Subcutaneous abdominal adipose tissue (tissue), 5 donors: ENCODE results near the gene PTPRJ.

Source experiments
- H3K27ac ChIP-seq: one replicate; pipeline ENCODE4 v1.7.0; 2013; ENCODE audit warnings: low read depth, mild to moderate bottlenecking, inconsistent platforms, low read length, moderate library complexity
- H3K27me3 ChIP-seq, 5 donors: one replicate each; pipeline ENCODE4 v1.7.0; 2013; ENCODE audit warnings: low read length in 5 of 5, inconsistent platforms in 1 of 5; ENCODE audit not compliant: control insufficient read depth in 5 of 5, insufficient read depth in 4 of 5
- H3K36me3 ChIP-seq, 5 donors: one replicate each; pipeline ENCODE4 v1.7.0; 2013; ENCODE audit warnings: low read length in 5 of 5; ENCODE audit not compliant: control insufficient read depth in 5 of 5, insufficient read depth in 5 of 5
- H3K4me1 ChIP-seq, 5 donors: one replicate each; pipeline ENCODE4 v1.7.0; 2013; ENCODE audit warnings: low read length in 5 of 5, mild to moderate bottlenecking in 3 of 5, moderate library complexity in 1 of 5; ENCODE audit not compliant: control insufficient read depth in 5 of 5, insufficient read depth in 5 of 5
- H3K4me3 ChIP-seq, 5 donors: one replicate each; pipeline ENCODE4 v1.7.0; 2013; ENCODE audit warnings: low read length in 5 of 5, low read depth in 1 of 5
- H3K9ac ChIP-seq, 5 donors: one replicate each; pipeline ENCODE4 v1.7.0; 2013; ENCODE audit warnings: low read length in 5 of 5, mild to moderate bottlenecking in 4 of 5, moderate library complexity in 3 of 5
- H3K9me3 ChIP-seq, 5 donors: one replicate each; pipeline ENCODE4 v1.7.0; 2013; ENCODE audit warnings: low read length in 5 of 5; ENCODE audit not compliant: control insufficient read depth in 5 of 5
- donor health status: healthy.
- donor health status: healthy.
- donor health status: healthy.
- donor health status: healthy.
- donor health status: healthy.

The PTPRJ gene

DNA sequence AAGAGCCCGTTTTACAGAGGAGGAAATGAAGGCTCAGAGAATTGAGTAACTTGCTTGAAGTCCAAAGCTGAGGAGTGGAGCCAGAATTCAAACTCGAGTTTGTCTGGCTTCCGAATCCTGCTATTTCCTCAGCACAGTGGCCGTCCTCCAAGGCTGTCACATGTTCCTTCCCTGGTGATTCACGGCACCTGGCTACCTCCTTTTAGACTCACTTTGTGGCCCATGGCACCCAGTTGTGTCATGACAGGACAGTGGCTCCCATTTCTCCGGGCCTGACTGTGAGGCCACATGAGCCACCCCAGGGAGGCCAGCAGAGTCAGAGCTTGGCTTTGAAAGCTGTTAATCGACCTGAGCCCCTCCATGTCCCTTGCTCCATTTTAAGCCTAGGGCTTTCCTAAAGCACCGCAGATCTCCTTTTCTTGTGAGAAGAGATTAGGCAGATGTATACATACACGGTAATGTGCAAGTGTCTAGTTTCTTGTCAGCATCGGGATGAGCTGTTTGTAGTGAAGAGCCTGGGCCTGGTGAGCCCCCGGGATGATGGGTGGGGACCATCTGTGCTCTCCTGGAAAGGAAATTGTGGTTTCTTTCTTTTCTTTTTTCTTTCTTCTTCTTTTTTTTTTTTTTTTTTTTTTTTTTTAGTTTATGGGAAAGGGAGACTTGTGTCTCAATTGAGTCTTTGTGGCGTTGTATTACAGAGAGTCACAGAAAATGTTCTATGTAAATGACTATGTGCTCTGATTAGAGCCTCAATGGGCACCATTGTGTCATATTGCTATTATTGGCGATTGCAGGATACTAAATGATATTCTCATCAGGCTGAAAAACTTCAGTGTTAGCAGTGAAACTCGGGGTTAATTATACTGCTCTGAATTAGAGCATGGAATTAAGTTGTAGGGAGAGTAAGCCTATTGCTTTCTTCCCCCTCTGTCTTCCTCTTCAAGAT lies 54.8 kb downstream of the PTPRJ start:
- Histone ChIP-seq H3K9me3 (no peaks in the 10 kb centered on the region), H3K4me3 (no peak overlapping the region), H3K9ac (no peak overlapping the region), H3K27me3 (no peaks in the 10 kb centered on the region), H3K27ac (no peak overlapping the region), H3K4me1 (peaks cover 0 to 47% (median 42%) of the 10 kb centered on the region in 5 donors), H3K36me3 (no peaks in the 10 kb centered on the region)

DNA sequence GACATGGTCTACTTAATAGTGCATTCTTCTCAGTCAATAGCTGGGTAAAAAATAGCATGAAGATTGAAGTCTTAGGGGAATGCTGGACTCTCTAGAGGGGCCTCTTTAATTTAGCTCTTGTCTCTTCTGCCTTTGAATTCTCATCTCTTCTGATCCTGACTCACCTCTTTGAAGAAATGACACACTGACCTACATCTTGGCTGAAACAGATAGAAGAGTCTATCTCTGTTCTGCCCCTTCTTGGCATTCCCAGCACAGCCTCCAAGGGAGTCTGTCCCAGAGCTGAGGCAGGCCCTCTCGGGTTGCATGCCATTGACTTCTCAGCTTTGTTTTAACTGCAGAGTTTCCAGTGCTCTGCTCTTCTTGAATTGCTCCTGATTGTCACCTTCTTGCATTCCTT lies 55.7 kb downstream of the PTPRJ start:
- Histone ChIP-seq H3K4me3 (no peak overlapping the region), H3K9me3 (no peaks in the 10 kb centered on the region), H3K4me1 (peaks cover 0 to 42% (median 38%) of the 10 kb centered on the region in 5 donors), H3K27ac (no peak overlapping the region), H3K36me3 (no peaks in the 10 kb centered on the region), H3K27me3 (no peaks in the 10 kb centered on the region), H3K9ac (no peak overlapping the region)

DNA sequence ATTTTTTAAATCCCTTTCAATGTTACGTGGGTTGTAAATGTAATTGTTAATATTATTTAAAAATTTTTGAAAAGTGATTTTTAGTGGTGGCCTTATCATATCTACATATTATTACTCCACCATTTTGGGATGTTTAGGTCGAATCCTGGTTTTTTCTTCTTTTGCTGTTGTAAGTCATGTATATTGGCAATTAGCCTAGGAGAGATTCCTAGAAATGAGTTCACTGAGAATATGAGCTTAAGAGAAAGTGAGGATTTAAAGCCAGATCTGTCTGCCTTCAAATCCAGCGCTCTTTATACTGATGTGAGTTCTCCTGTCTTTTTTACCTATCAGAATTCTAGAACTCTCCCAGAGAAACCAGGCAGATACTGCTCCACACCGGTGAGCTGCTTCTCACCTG lies 56.1 kb downstream of the PTPRJ start:
- H3K36me3 ChIP-seq, result no peaks in the 10 kb centered on the region
- H3K4me1 ChIP-seq, result peaks cover 0 to 37% (median 34%) of the 10 kb centered on the region in 5 donors
- no peak overlapping the region for H3K27ac ChIP-seq
- H3K4me3 ChIP-seq, result no peak overlapping the region
- H3K9me3 ChIP-seq, result no peaks in the 10 kb centered on the region
- no peak overlapping the region for H3K9ac ChIP-seq
- no peaks in the 10 kb centered on the region for H3K27me3 ChIP-seq

DNA sequence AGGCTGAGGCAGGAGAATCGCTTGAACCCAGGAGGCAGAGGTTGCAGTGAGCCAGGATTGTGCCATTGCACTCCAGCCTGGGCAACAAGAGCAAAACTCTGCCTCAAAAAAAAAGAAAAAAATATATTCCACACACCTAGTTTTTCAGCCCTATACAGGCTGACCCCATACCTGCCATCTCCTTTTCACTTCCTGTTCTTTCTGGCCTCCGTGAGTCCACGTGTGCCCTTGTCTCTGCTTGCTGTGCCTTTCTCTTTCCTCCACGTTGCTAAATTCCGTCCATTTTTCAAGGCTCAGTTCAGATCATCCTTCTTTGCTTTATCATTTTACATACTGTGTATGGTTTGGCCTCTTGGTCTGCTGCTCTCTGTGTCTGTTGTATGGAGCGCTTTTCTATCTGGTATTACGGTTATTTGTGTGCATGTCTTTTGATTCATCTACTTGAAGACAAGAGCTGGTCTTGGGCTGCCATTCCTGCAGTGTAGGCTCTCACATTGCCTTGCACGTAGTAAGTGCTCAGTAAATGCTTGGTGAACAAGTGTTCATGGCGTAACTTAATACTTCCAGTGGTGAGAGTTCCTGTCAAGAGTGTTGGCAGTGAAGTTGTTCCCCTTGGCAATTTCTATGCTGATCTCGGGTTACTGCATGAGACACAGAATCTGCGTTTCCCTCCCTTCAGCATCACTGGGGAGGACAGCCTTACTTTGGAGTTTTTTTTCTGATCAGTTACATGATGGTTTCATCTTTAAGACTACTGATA lies 57.5 kb downstream of the PTPRJ start:
- no peaks in the 10 kb centered on the region for H3K9me3 ChIP-seq
- H3K9ac ChIP-seq, result no peak overlapping the region
- H3K27me3 ChIP-seq, result no peaks in the 10 kb centered on the region
- no peak overlapping the region for H3K27ac ChIP-seq
- peaks cover 0 to 27% (median 27%) of the 10 kb centered on the region in 5 donors for H3K4me1 ChIP-seq
- no peaks in the 10 kb centered on the region for H3K36me3 ChIP-seq
- no peak overlapping the region for H3K4me3 ChIP-seq

DNA sequence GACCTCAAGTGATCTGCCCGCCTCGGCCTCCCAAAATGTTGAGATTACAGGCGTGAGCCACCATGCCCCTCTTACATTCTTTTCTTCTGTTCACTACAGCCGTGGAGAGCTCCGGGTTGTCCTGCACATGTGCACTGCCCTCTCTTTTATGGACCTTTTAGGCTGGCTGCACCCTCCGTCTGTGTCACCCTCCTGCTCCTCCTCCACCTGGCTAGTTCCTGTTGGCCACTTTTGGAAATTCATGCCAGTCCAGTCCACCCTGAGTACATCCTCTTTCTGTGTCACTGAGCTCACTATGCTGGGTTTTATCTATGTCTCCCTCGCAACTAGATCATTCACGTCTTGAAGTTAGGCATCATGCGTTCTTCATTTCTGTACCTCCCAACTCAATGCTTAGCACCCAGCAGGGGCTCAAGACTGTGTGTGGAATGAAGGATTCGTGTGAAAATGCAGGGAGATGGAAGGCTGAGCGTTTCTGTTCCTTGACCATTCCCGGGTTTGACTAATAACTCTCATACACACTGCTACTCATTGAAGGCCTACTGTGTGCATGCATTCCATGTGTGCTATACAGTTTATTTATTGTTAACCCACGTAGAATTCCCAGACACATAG lies 60.6 kb downstream of the PTPRJ start:
- Histone ChIP-seq H3K36me3 (no peaks in the 10 kb centered on the region), H3K27ac (no peak overlapping the region), H3K4me1 (peaks cover 0 to 18% (median 9%) of the 10 kb centered on the region in 5 donors)

DNA sequence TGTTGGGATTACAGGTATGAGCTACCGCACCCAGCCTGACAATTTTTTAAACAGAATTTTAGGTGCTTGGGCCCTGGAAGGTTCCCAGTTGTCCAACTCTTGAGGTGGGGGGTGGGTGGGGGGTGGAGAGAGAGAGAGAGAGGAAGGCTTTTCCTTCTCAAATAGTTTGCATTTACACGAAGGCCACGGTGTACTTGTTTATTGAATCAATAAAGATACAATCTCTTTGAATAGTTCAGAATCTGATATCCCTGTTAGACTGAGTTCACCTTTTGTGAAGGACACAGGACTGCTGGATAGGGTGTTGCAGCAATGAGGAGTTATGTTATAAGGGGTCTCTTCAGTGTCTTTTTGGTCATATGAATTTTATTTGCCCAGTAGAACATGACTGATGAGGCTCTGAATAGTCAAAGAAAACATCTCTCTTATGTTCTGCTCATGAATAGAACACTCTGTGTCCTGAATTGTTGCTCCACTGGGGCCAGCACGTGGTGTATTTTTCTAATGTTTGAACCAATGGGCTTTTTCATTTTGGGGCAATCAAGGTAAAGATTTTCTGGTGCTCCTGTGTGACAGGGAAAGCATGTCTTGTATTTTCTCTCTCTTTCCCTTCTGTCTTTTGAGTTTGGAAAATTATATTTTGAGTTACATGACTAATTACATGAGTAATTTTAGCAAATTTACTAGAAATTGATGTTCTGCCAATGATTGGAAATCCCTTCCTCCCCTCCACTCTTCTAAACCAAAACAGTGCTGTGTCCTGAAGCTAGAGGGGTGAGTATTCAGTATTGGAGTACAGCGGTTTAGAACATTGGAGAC lies 61.7 kb downstream of the PTPRJ start:
- H3K9ac ChIP-seq, result no peak overlapping the region
- H3K4me1 ChIP-seq, result peaks cover 0 to 18% (median 6%) of the 10 kb centered on the region in 5 donors
- no peak overlapping the region for H3K4me3 ChIP-seq
- no peak overlapping the region for H3K27ac ChIP-seq
- no peaks in the 10 kb centered on the region for H3K27me3 ChIP-seq
- H3K36me3 ChIP-seq, result no peaks in the 10 kb centered on the region
- no peaks in the 10 kb centered on the region for H3K9me3 ChIP-seq

More for the DNA sequence above, 60.6 kb downstream of the PTPRJ start:
- Histone ChIP-seq H3K9me3 (no peaks in the 10 kb centered on the region), H3K27me3 (no peaks in the 10 kb centered on the region), H3K9ac (no peak overlapping the region), H3K4me3 (no peak overlapping the region)

DNA sequence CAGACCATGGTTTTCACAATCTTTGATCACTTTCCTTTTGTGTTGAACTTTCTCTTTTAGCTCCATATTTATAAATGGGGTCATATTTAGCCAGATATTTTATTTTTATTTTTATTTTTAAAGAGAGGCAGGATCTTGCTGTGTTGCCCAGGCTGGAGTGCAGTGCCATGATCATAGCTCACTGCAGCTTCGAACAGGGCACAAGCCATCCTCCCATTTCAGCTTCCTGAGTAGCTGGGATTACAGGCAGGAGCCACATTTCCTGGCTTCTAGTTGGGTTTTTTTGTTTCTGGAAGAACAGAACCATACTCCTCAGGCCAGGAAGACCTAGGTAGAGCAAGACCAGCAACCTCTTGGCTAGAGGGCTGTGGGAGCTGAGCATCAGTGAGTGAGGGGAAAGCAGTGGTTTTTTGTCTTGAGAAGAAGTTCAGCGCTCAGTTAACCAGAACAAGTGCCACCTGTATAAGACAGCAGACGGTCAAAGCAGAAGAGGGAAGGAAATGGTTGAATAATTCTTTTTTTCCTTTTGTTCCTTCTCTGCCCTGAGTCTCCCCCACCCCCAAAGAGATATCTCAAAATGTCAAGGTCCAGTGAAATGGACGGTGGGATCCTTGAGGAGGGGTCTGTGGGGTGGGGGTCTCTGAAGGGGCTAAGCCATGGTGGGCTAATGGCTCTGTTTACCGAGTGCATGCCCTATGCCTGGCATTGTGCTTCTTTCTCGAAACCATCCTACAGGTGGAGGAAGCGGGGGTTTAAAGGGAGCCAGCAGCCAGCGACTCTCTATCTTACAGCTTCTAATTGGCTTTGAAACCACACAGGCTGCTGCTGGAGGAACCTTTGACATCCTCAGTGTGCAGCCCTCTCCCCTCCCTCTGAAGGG lies 63.0 kb downstream of the PTPRJ start:
- H3K4me3 ChIP-seq, result no peak overlapping the region
- no peaks in the 10 kb centered on the region for H3K36me3 ChIP-seq
- peaks cover 0 to 18% (median 6%) of the 10 kb centered on the region in 5 donors for H3K4me1 ChIP-seq
- H3K9me3 ChIP-seq, result no peaks in the 10 kb centered on the region
- no peaks in the 10 kb centered on the region for H3K27me3 ChIP-seq
- no peak overlapping the region for H3K9ac ChIP-seq
- no peak overlapping the region for H3K27ac ChIP-seq

DNA sequence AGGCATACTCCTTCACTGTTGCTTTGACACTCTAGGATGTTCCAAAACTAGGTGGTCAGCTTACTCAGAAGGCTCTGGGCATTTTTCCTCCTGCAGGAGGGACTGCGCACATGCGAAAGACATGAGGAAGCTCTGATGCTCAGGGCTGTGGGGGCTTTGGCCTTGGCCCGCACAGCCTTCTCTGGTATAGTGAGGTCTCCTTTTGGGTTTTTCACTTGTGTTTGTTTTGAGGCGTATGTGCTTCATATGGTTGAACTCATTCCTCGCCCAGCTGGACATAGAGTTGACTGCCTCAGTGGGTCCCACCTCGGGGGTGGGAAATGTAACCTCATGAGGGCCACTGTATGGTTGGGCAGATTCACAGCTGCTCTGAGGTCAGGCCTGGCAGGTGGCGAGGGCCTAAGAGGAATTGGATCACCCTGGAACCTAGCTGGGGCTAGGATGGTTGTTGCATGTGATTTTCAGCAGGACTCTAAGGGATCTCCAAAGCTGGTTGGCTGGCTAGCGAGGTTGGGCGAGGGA lies 63.7 kb downstream of the PTPRJ start:
- no peak overlapping the region for H3K9ac ChIP-seq

More for the DNA sequence above, 63.7 kb downstream of the PTPRJ start:
- H3K4me3 ChIP-seq, result no peak overlapping the region
- no peaks in the 10 kb centered on the region for H3K27me3 ChIP-seq
- no peak overlapping the region for H3K27ac ChIP-seq
- peaks cover 2 to 18% (median 8%) of the 10 kb centered on the region in 5 donors for H3K4me1 ChIP-seq
- H3K36me3 ChIP-seq, result no peaks in the 10 kb centered on the region
- H3K9me3 ChIP-seq, result no peaks in the 10 kb centered on the region
